HL-60 (cell line): ENCODE results near the gene ERCC4.

Experiments used
- DNase-seq, 2 experiments: peaks; one replicate each; pipeline ENCODE4 v3.0.0-alpha.2; 2010 to 2020; ENCODE audit warnings: low read depth in 1 of 2, low spot score in 1 of 2
- H3K27ac ChIP-seq: fragments of 250-450 bp; sonication (Bioruptor Pico); replicated peaks from 2 replicates; pipeline ENCODE4 v1.5.1; 2020; ENCODE audit warnings: mild to moderate bottlenecking, moderate library complexity
- H3K27me3 ChIP-seq: fragments of 250-450 bp; sonication (Bioruptor Pico); 2 replicates; pipeline ENCODE4 v1.5.1; 2021; ENCODE audit warnings: mild to moderate bottlenecking, moderate library complexity; ENCODE audit not compliant: insufficient read depth, poor library complexity, severe bottlenecking
- H3K4me3 ChIP-seq: replicated peaks from 2 replicates; pipeline ENCODE4 v1.5.1; 2011; ENCODE audit warnings: mild to moderate bottlenecking, control low read depth, low read length; ENCODE audit not compliant: insufficient read depth
- GABPA ChIP-seq: IDR thresholded peaks from 2 replicates; pipeline ENCODE4 v1.6.1; 2012; ENCODE audit warnings: low read depth
- POLR2AphosphoS5 ChIP-seq: IDR thresholded peaks from 2 replicates; pipeline ENCODE4 v1.6.1; 2012; ENCODE audit warnings: low read depth
- SPI1 ChIP-seq: IDR thresholded peaks from 2 replicates; pipeline ENCODE4 v1.6.1; 2012; ENCODE audit warnings: low read depth, mild to moderate bottlenecking, borderline replicate concordance
- TF ChIP-seq, protein P1 (sequence below): IDR thresholded peaks from one replicate; pipeline ENCODE4 v1.5.1; 2011; ENCODE audit warnings: low read length, control low read depth, inconsistent platforms; ENCODE audit not compliant: insufficient read depth
- TF ChIP-seq, protein P2 (sequence below): IDR thresholded peaks from 2 replicates; pipeline ENCODE4 v1.6.1; 2012; ENCODE audit warnings: low read depth; ENCODE audit not compliant: insufficient replicate concordance

ERCC4 gene

DNA sequence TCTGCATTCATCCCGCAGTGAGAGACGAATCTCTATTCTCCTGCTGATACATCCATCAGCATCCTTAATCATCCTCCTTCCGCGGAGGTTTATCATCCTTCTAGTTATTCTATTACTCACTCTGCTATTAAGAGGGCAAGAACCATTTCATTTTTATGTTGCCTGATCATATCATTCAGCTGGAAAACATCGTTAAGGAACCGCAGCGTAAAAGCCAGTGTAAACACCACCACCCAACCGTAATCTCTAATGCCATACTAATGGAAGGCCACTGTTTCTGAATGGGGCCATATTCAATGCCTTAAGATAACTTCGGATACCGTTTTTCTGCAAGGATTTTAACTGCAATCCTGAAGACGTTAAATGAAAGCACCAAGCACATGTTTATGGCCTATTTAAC is 36.7 kb upstream of the ERCC4 start:
- H3K4me3 ChIP-seq: no peak overlapping the region
- TF ChIP-seq SPI1 (no peak), GABPA (no peak), POLR2AphosphoS5 (no peak)
- TF ChIP-seq, protein P1, sequence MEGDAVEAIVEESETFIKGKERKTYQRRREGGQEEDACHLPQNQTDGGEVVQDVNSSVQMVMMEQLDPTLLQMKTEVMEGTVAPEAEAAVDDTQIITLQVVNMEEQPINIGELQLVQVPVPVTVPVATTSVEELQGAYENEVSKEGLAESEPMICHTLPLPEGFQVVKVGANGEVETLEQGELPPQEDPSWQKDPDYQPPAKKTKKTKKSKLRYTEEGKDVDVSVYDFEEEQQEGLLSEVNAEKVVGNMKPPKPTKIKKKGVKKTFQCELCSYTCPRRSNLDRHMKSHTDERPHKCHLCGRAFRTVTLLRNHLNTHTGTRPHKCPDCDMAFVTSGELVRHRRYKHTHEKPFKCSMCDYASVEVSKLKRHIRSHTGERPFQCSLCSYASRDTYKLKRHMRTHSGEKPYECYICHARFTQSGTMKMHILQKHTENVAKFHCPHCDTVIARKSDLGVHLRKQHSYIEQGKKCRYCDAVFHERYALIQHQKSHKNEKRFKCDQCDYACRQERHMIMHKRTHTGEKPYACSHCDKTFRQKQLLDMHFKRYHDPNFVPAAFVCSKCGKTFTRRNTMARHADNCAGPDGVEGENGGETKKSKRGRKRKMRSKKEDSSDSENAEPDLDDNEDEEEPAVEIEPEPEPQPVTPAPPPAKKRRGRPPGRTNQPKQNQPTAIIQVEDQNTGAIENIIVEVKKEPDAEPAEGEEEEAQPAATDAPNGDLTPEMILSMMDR: no peak
- TF ChIP-seq, protein P2, sequence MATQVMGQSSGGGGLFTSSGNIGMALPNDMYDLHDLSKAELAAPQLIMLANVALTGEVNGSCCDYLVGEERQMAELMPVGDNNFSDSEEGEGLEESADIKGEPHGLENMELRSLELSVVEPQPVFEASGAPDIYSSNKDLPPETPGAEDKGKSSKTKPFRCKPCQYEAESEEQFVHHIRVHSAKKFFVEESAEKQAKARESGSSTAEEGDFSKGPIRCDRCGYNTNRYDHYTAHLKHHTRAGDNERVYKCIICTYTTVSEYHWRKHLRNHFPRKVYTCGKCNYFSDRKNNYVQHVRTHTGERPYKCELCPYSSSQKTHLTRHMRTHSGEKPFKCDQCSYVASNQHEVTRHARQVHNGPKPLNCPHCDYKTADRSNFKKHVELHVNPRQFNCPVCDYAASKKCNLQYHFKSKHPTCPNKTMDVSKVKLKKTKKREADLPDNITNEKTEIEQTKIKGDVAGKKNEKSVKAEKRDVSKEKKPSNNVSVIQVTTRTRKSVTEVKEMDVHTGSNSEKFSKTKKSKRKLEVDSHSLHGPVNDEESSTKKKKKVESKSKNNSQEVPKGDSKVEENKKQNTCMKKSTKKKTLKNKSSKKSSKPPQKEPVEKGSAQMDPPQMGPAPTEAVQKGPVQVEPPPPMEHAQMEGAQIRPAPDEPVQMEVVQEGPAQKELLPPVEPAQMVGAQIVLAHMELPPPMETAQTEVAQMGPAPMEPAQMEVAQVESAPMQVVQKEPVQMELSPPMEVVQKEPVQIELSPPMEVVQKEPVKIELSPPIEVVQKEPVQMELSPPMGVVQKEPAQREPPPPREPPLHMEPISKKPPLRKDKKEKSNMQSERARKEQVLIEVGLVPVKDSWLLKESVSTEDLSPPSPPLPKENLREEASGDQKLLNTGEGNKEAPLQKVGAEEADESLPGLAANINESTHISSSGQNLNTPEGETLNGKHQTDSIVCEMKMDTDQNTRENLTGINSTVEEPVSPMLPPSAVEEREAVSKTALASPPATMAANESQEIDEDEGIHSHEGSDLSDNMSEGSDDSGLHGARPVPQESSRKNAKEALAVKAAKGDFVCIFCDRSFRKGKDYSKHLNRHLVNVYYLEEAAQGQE: no peak
- no peaks in the 10 kb centered on the region for H3K27me3 ChIP-seq
- H3K27ac ChIP-seq: no peak overlapping the region
- no peak for DNase-seq

DNA sequence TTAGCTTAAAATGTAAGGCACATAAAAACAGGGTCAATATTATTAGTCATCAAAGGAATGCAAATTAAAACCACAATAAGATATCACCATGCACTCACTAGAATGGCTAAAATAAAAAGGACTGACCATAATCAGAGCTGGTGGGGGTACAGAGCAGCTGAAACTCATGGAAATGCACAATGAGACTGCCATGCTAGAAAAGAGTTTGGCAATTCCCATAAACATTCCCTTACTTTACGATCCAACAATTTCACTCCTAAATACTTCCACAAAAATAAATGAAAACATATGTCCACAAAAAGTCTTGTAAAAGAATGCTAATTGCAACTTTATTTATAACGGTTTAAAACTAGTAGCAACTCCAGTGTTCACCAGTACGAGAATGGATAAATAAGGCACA is 36.1 kb upstream of the ERCC4 start:
- Histone ChIP-seq H3K4me3 (no peak overlapping the region), H3K27ac (no peak overlapping the region), H3K27me3 (no peaks in the 10 kb centered on the region)
- TF ChIP-seq, protein P2: no peak
- TF ChIP-seq, protein P1: no peak
- no peak for TF ChIP-seq GABPA
- TF ChIP-seq POLR2AphosphoS5: no peak
- no peak for TF ChIP-seq SPI1
- DNase-seq: no peak

DNA sequence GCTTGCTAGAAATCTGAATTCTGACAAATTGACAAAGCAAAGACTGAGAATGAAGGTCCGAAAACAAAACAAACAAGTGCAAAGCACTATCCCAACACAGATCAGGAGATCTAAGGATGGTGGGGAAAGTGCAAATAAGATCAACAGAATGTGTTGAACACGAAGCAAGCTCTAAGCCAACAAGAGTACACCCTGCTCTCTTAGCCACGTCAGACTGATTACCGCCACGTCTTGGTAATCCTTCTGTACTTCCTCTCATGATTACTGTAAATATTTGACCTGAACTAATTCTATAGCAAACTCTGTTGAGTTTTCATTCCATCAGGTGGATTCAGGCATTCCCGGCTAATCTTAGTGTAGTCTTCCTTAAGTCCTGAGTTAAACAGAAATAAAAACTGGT is 34.3 kb upstream of the ERCC4 start:
- no peak overlapping the region for H3K4me3 ChIP-seq
- TF ChIP-seq, protein P1: no peak
- TF ChIP-seq, protein P2: no peak
- TF ChIP-seq SPI1: no peak
- no peak for TF ChIP-seq GABPA
- TF ChIP-seq POLR2AphosphoS5: no peak
- no peak for DNase-seq
- no peak overlapping the region for H3K27ac ChIP-seq
- no peaks in the 10 kb centered on the region for H3K27me3 ChIP-seq
